Lower leg skin (tissue), 3 donors: ENCODE results near the gene FFAR4.

ENCODE experiments used
- POLR2A ChIP-seq, 2 donors: fragments of 450-650 bp; IDR thresholded peaks; one replicate each; pipeline ENCODE4 v1.6.1; 2016 to 2017; ENCODE audit warnings: antibody characterized with exemption in 2 of 2, mild to moderate bottlenecking in 1 of 2, moderate library complexity in 1 of 2
- TF ChIP-seq, protein P1 (sequence below), 3 donors: fragments of 450-650 bp; IDR thresholded peaks; one replicate each; pipeline ENCODE4 v1.5.1; 2016; ENCODE audit warnings: antibody characterized with exemption in 3 of 3, mild to moderate bottlenecking in 3 of 3, moderate library complexity in 2 of 3

GRCh38 chr10:93579985-93580711 is 13.7 kb downstream of the FFAR4 start:
- TF ChIP-seq, protein P1, sequence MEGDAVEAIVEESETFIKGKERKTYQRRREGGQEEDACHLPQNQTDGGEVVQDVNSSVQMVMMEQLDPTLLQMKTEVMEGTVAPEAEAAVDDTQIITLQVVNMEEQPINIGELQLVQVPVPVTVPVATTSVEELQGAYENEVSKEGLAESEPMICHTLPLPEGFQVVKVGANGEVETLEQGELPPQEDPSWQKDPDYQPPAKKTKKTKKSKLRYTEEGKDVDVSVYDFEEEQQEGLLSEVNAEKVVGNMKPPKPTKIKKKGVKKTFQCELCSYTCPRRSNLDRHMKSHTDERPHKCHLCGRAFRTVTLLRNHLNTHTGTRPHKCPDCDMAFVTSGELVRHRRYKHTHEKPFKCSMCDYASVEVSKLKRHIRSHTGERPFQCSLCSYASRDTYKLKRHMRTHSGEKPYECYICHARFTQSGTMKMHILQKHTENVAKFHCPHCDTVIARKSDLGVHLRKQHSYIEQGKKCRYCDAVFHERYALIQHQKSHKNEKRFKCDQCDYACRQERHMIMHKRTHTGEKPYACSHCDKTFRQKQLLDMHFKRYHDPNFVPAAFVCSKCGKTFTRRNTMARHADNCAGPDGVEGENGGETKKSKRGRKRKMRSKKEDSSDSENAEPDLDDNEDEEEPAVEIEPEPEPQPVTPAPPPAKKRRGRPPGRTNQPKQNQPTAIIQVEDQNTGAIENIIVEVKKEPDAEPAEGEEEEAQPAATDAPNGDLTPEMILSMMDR (IDR thresholded peaks at IDR 0.05) = no peak
- no peak for TF ChIP-seq POLR2A (IDR thresholded peaks at IDR 0.05)
